Endothelial cell of umbilical vein (primary cell): ENCODE measurements around the gene MRFAP1.

Source experiments
- EZH2 ChIP-seq: IDR thresholded peaks from 2 replicates; pipeline ENCODE4 v1.6.1; 2012; ENCODE audit warnings: borderline replicate concordance, low read depth, mild to moderate bottlenecking, moderate library complexity, low read length, inconsistent platforms; ENCODE audit not compliant: severe bottlenecking
- GATA2 ChIP-seq: IDR thresholded peaks from 2 replicates; pipeline ENCODE4 v1.7.0; 2011; ENCODE audit warnings: low read depth, mild to moderate bottlenecking, moderate library complexity, mixed read lengths, low read length; ENCODE audit not compliant: insufficient read length, insufficient read depth
- JUN ChIP-seq: IDR thresholded peaks from 2 replicates; pipeline ENCODE4 v1.6.1; 2011; ENCODE audit warnings: borderline replicate concordance, low read depth; ENCODE audit not compliant: insufficient read length, insufficient read depth
- POLR2A ChIP-seq: IDR thresholded peaks from 2 replicates; pipeline ENCODE4 v1.6.1; 2012; ENCODE audit warnings: low read depth, mild to moderate bottlenecking, control low read depth, low read length
- TF ChIP-seq, protein P1 (sequence below), 2 donors: IDR thresholded peaks; 1 replicate in 1 of 2; 2 replicates in 1 of 2; pipeline ENCODE4 v1.5.1; 2011; ENCODE audit warnings: low read length in 2 of 2, mild to moderate bottlenecking in 2 of 2, moderate library complexity in 2 of 2, control low read depth in 1 of 2, inconsistent platforms in 1 of 2, low read depth in 1 of 2; ENCODE audit not compliant: insufficient read depth in 1 of 2; ENCODE audit errors: extremely low read depth in 1 of 2

DNA sequence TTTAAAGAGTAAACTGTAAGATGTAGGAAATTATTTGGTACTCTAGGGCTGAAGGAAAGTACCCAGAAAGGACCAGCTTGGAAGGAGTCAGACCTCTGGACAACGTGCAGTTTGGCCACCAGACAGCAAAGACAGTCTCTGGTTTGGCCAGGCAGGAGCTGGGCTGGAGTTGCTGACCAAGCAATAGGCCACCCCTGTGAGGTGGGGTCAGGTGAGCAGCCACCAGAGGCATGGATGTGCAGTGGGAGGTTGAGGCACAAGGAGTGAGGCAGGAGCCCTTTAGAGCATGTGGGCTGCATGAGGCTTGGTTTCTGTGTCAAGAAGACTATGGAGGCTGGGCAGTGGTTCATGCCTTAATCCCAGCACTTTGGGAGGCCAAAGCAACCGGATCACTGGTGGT is 17.7 kb upstream of the MRFAP1 start:
- TF ChIP-seq, protein P1, sequence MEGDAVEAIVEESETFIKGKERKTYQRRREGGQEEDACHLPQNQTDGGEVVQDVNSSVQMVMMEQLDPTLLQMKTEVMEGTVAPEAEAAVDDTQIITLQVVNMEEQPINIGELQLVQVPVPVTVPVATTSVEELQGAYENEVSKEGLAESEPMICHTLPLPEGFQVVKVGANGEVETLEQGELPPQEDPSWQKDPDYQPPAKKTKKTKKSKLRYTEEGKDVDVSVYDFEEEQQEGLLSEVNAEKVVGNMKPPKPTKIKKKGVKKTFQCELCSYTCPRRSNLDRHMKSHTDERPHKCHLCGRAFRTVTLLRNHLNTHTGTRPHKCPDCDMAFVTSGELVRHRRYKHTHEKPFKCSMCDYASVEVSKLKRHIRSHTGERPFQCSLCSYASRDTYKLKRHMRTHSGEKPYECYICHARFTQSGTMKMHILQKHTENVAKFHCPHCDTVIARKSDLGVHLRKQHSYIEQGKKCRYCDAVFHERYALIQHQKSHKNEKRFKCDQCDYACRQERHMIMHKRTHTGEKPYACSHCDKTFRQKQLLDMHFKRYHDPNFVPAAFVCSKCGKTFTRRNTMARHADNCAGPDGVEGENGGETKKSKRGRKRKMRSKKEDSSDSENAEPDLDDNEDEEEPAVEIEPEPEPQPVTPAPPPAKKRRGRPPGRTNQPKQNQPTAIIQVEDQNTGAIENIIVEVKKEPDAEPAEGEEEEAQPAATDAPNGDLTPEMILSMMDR (IDR thresholded peaks at IDR 0.05; ENCODE audit: extremely low read depth in 1 of 2, insufficient read depth in 1 of 2, low read depth in 1 of 2, low read length in 2 of 2) = no peak
- TF ChIP-seq JUN (no peak), EZH2 (no peak), POLR2A (no peak), GATA2 (no peak)
